K562 (cell line): Measurements from ENCODE around the gene PPP1R14D.

Source experiments
- CHD2 ChIP-seq: IDR thresholded peaks from 2 replicates; pipeline ENCODE4 v1.6.1; 2011; ENCODE audit warnings: low read depth, low read length
- EHMT2 ChIP-seq: fragments of 450-650 bp; IDR thresholded peaks from 2 replicates; pipeline ENCODE4 v1.6.1; 2018; ENCODE audit warnings: antibody characterized with exemption
- MAFK ChIP-seq: IDR thresholded peaks from 2 replicates; pipeline ENCODE4 v1.6.1; 2011; ENCODE audit warnings: low read length, improper control_type of control experiment
- MCM5 ChIP-seq: fragments of 450-650 bp; IDR thresholded peaks from 2 replicates; pipeline ENCODE4 v1.6.1; 2016; ENCODE audit warnings: low read depth
- MXI1 ChIP-seq: IDR thresholded peaks from 2 replicates; pipeline ENCODE4 v1.6.1; 2011; ENCODE audit warnings: low read depth, mild to moderate bottlenecking, improper control_type of control experiment, low read length
- MYC ChIP-seq, 2 experiments: fragments of 250-450 bp in 1 of 2; sonication (Bioruptor Pico) in 1 of 2; IDR thresholded peaks; 2 replicates each; pipeline versions ENCODE4 v1.5.1 to v1.6.1; 2012 to 2021; ENCODE audit warnings: low read depth in 2 of 2, borderline replicate concordance in 1 of 2, improper control_type of control experiment in 1 of 2, low read length in 1 of 2, mild to moderate bottlenecking in 1 of 2, moderate library complexity in 1 of 2
- NCOR1 ChIP-seq: fragments of 450-650 bp; IDR thresholded peaks from 2 replicates; pipeline ENCODE4 v1.6.1; 2016; ENCODE audit warnings: mild to moderate bottlenecking, moderate library complexity
- ZFPM2 ChIP-seq: fragments of 250-450 bp; sonication (Bioruptor Pico); IDR thresholded peaks from 2 replicates; pipeline ENCODE4 v1.5.1; 2022; ENCODE audit warnings: mild to moderate bottlenecking
- ZNF282 ChIP-seq: sonication (generic); formaldehyde crosslinking; IDR thresholded peaks from 2 replicates; pipeline ENCODE4 v1.8.1; 2023; ENCODE audit warnings: missing genetic modification reagents
- TF ChIP-seq, protein P1 (sequence below), 3 experiments: IDR thresholded peaks in 2 of 3; conservative IDR thresholded peaks in 1 of 3; 2 replicates each; pipeline ENCODE4 v1.5.1; 2011 to 2012; ENCODE audit warnings: low read length in 3 of 3, mild to moderate bottlenecking in 3 of 3, control low read depth in 2 of 3, improper control_type of control experiment in 1 of 3, inconsistent platforms in 1 of 3, low read depth in 1 of 3, mixed read lengths in 1 of 3, moderate library complexity in 1 of 3; ENCODE audit not compliant: insufficient read depth in 2 of 3
- TF ChIP-seq, protein P2 (sequence below): conservative IDR thresholded peaks from 2 replicates; pipeline ENCODE4 v1.6.1; 2011; ENCODE audit warnings: low read depth, mild to moderate bottlenecking, low read length; ENCODE audit not compliant: control insufficient read depth

DNA sequence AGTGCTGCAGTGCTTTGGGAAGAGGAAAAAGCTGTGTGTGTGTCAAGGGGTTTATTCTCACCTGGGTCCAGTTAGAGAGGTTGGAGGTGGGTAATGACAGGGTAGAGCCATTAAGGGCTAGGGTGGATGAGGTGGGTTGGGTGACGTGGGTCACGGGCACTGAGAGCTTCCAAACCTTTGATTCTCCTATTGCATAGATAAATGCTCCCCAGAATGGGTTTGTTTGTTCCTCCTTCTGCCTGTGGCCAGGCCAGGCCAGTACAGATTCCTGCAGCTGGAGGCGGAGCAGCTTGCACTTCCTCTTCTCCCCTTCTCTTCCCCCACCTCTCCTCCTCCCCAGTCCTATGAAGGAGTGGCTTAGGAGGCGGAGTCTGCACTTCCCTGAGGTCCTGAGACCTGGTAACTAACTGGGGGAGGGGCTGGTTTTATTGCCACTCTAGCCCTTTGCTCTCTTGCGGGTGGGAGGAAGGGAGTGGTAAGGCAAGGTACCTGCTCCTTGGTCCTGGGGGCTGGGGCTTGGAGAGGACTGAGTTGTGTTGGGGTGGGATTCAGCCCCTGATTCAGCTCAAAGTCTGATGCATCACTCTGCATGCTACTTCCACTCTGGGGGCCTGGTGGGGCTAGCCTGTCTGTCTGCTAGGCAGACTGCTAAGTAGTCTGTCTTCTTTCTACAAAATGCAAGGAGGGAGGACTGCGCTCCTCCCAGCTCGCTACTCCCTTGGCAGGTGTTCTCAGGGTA lies 18.9 kb upstream of the PPP1R14D start:
- no peak for TF ChIP-seq MAFK
- no peak for TF ChIP-seq EHMT2
- no peak for TF ChIP-seq MXI1
- no peak for TF ChIP-seq NCOR1
- TF ChIP-seq, protein P1, sequence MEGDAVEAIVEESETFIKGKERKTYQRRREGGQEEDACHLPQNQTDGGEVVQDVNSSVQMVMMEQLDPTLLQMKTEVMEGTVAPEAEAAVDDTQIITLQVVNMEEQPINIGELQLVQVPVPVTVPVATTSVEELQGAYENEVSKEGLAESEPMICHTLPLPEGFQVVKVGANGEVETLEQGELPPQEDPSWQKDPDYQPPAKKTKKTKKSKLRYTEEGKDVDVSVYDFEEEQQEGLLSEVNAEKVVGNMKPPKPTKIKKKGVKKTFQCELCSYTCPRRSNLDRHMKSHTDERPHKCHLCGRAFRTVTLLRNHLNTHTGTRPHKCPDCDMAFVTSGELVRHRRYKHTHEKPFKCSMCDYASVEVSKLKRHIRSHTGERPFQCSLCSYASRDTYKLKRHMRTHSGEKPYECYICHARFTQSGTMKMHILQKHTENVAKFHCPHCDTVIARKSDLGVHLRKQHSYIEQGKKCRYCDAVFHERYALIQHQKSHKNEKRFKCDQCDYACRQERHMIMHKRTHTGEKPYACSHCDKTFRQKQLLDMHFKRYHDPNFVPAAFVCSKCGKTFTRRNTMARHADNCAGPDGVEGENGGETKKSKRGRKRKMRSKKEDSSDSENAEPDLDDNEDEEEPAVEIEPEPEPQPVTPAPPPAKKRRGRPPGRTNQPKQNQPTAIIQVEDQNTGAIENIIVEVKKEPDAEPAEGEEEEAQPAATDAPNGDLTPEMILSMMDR (IDR thresholded peaks at IDR 0.05 in 2 of 3, conservative IDR thresholded peaks at IDR 0.05 in 1 of 3; ENCODE audit: insufficient read depth in 2 of 3, low read depth in 1 of 3, low read length in 3 of 3) = peak; percentile 10 to 20 (median 15); a peak in 2 of 6 replicates
- no peak for TF ChIP-seq ZFPM2 (CRISPR knock-in tag)
- 0 out of 2 replicates have a peak, but pooled peaks have one; percentile 37 for TF ChIP-seq MYC (IDR thresholded peaks at IDR 0.05; ENCODE audit: low read depth, low read length)
- TF ChIP-seq MYC (CRISPR knock-in tag; IDR thresholded peaks at IDR 0.05; ENCODE audit: borderline replicate concordance, low read depth) = no peak
- no peak for TF ChIP-seq ZNF282 (CRISPR knock-in tag)
- TF ChIP-seq, protein P2, sequence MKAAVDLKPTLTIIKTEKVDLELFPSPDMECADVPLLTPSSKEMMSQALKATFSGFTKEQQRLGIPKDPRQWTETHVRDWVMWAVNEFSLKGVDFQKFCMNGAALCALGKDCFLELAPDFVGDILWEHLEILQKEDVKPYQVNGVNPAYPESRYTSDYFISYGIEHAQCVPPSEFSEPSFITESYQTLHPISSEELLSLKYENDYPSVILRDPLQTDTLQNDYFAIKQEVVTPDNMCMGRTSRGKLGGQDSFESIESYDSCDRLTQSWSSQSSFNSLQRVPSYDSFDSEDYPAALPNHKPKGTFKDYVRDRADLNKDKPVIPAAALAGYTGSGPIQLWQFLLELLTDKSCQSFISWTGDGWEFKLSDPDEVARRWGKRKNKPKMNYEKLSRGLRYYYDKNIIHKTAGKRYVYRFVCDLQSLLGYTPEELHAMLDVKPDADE = no peak
- no peak for TF ChIP-seq MCM5
- 0 out of 2 replicates have a peak, but pooled peaks have one; percentile 17 for TF ChIP-seq CHD2
